HG03558 (cell line): ENCODE measurements around the gene LSP1.
"Not testable (repeated sequence)": the region's sequence is repeated elsewhere in the genome, so short reads cannot be mapped to it uniquely, and the experiment has no call there.

Source experiments
- ATAC-seq: cut with Tn5 transposase; IDR thresholded peaks from one replicate; pipeline ENCODE4 v1.9.1; 2021; ENCODE audit warnings: moderate number of reproducible peaks; ENCODE audit not compliant: unreplicated experiment; ENCODE audit errors: extremely low read depth

The LSP1 gene

DNA sequence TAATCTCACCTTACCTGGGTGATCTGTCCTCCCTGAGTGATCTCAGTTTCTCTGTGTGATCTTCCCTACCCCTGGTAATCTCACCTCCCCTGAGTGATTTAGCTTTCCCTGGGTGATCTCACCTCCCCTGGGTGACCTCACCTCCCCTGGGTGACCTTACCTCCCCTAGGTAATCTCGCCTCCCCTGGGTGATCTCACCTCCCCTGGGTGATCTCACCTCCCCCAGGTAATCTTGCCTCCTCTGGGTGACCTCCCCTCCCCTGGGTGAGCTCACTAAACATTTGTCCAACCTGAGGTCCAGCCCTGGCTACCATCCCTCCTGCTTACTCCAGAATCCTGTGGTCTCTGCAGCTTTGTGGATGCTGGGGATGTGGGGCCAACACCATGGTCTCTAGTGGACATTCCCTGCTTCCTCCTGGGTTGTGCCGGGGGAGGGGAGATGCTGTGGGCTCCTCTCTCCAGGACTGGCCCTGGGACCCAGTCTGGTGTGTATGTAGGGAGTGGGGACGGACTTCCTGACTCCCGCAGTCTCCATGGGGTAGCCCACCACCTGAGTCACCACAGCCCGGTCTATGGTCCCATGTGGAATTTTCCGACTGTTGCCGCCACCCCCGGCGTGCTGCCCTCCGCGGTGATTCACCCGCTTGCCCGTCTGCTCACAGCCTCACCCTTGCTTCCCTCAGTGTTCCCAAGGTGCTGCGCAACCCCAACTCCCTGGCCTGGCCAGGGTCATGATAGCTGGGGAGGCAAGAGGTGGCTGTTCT lies 9.9 kb downstream of the LSP1 start:
- no peak for ATAC-seq

DNA sequence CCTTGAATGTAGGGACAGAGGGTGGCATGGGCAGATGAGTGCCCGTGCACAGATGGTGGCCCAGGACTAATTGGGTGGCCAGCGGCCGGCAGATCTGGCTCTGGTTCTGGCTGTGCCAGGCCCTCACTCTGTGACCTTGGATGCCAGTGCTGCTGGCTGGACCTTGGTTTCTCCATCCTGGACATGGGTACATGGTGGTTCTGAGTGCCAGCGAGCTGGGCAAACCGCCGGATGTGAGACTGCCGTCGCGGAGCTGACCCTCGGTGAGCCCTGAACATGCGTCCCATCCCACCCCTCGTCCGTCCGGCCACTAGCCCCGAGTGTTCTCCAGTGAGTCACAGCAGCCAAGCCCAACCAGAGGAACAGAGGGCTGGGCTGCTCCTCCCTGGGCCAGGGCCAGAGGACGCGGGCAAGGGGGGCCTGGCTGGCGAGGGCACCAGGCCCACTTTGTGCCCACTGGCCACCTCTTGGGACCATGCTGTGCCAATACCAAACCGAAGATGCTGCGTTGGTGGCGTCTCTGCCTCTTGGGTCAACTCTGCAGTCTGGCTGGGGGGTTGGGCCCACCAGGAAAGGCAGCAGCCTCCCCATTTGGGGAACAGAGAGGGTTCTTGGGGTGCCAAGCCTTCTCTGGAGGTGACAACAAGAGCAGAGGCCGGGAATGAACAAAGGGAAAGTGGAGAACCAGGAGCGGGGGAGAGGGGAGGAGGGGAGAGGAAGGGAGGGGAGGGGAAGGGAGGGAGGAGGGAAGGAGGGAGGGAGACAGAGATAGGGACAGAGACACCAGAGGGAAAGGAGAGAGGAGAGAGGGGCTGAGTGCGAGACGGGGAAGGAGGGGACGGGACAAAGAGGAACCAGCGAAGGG lies 10.7 kb downstream of the LSP1 start:
- ATAC-seq, result no peak

DNA sequence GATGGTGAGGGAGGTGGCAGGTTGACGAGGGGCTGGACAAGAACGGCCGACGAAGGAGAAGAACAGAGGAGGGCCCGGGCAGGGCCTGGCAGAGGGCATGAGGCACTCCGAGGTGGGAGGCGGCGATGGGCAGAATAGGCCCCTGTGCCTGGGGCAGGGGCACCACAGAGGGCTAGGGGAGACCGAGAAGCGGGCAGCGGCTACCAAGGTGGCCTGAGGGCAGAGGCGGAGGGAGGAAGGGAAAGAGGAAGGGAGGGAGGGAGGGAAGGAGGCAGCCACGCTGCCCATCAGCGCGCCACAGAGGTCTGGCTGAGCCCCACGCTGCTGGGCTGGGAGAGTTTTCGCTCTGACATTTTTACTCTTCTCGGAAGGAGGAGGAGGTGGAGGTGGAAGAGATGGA lies 11.3 kb downstream of the LSP1 start:
- no peak for ATAC-seq

DNA sequence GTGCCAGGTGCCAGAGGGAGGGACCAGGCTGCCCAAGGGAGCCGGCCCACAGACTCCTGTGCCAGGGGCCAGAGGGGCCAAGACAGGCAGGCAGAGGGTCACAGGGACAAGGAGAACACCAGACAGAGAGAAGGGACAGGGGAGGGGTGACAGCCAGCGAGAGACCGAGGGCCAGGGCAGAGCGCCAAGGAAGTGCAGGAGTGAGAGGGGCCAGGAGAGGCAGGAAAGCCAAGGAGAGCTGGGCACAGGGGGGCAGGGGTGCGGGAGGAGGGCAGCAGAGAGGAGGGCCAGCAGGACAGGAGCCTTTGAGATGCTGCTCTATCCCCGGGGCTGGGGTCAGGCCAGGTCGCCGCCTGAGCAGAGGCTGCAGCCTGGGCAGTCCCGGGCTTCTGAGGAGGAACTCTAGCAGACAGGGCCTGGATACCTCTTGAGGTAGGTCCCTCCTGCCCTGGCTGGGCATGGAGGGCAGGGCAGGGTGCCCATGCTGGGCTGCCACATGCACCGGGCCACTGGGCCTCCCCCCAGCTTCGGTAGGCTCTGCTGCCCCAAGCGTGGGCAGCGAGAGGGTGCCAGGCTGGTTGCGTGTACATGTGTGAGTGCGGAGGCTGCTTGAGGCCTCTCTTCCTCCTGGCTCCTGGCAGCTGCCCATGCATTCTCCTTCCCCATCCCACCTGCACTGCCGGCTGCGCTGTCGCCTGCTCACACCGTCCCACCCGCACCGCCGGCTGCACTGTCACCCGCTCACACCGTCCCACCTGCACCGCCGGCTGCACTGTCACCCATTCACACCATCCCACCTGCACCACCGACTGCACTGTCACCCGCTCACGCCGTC lies 12.2 kb downstream of the LSP1 start:
- ATAC-seq, result no peak

DNA sequence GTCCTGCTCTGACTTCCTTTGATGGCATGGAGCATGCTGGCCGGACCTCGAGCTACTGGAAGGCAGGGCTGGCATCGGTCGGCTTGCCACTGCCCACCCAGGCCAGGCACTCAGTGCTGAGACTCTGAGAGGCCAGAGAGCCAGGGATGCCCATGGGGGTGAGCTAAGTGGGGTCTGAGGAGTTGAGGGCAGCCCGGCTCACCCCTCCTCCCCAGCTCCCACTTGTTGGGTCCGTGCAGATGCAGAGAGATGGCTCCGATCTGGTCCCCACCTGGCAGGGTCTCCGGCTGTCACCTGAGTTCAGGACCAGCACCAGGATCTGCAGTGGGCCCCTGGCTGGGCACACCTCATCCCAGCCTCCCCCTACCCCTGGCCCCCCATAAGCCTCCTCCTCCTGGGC lies 13.3 kb downstream of the LSP1 start:
- ATAC-seq, result no peak

DNA sequence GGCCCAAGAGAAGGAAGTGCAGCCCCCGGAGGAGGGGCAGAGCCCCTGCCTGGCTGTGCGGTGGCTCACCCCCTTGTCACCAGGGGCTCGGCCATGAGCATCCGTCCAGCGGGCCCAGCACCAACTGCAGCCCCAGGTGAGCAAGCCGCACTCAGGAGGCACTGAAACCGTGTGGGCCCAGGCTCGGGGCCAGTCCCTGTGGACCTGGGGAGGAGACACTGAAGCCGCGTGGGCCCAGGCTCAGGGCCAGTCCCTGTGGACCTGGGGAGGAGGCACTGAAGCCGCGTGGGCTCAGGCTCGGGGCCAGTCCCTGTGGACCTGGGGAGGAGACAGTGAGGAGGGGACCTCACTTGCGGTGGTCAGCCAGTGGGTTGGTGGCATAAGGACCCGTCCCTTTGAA lies 13.9 kb downstream of the LSP1 start:
- no peak for ATAC-seq

DNA sequence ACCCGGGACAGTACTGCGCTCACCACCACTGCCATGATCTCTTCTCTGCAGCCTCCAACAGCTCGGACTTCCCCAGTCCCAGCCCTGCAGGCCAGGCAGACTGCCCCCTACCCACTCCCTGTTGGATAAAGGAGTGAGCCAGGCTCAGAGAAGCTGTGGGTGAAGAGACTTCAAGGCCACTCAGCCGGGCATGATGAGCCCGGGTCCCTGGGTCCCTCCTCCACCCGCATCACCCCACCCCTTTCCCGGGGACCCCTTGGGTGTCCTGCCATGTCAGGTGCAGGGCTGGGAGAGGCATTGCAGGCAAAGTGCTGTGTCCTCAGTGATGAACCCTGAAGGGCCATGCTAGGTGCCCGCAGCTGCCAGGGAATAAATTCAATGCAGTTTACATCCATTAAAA lies 14.5 kb downstream of the LSP1 start:
- no peak for ATAC-seq

DNA sequence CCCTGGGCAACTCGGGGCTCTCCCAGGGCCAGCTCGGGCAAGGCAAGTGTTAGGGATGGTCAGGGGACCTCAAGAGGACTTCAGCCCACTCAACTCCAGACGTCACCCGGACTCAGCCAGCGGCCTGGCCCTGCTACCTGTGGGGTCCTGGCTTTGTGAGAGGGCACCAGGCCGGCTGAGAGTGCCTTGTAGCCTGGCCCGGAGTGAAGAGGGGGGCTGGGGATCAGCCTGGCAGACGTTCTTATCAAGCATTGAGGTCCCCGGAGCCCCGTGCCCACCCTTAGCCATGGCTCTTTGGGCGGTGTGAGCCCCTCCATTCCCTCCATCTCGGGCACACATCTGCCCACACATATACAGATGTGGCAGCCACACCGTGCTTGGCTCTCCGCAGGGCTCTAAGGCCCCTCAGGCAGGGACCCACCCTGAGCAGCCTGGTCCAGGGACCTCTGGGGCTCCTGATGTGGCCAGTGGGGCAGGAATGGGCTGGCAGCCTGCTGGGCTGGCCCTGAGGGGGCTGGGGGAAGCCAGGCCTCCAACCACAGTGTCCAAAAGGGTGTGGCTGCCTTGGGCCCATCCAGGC lies 15.3 kb downstream of the LSP1 start:
- ATAC-seq, result no peak

DNA sequence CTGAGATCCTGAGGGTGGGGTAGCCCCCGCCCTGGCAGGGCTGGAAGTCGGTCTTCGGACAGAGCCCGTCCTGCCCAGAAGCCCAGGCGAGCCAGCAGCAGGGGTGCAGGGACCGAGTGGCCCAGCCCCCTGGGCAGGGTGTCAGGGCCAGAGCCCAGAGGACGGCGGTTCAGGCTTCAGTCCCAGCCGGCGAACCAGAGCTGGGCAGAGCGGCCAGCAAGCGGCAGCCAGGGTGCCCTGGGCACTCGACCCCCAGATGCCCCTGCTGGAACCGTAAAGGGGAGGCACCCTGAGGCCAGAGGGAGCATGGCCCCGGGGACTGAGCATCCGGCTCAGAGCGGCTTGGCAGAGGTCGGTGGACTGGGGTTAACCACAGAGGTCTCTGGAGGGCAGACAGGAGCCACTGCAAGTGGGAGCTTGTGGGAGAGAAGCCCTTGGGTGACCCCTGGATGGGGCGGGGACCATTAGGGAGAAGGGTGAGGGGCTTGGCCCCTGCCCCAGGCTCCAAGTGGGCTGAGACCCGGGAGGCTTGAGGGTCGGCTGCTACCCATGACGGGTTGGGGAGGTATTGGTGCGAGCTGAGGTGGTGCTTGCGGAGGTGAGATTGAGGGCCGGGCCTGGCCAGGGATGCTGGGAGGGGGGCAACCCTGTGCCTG lies 15.9 kb downstream of the LSP1 start:
- no peak for ATAC-seq

DNA sequence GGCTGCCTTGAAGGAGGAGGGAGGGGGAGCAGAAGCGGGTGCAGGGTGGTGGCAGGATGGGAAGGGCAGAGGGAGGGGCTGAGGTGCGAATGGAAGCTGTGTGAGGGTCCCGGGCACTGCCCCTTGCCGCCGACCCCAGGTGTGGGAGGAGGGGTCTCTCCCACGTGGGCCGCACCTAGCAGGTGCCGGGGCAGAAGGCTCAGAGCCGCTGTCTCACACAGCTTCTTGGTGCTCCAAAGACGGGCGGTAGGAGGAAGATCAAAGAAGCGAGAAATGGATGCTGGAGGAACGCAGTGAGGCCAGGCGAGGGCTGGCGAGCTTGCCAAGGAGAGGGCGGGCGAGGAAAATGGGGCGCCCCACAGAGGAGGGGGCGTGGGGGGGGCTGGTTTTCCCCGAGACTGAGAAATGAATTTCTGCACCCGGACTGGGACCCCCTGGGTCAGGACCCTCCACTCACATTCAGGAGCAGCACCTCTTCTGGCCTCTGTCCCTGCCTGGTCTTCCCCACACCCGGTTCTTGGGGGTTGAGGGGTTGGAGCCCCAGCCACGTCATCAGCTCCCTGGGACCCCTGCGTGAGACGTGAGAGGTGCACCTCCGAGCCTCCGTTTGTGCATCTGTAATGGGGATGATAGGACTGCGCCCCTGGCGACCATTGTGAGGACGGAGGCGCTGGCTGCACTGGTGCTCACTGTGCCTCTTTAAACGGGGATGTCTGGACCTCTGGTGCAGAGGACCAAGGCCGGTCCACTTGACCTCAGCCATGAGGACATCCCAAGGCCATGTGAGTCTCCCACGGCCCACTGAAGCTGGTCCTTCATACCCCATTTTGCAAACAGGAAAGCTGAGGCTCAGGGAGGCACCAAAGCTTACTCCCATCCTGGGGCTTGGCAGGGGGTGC lies 16.8 kb downstream of the LSP1 start:
- no peak for ATAC-seq

DNA sequence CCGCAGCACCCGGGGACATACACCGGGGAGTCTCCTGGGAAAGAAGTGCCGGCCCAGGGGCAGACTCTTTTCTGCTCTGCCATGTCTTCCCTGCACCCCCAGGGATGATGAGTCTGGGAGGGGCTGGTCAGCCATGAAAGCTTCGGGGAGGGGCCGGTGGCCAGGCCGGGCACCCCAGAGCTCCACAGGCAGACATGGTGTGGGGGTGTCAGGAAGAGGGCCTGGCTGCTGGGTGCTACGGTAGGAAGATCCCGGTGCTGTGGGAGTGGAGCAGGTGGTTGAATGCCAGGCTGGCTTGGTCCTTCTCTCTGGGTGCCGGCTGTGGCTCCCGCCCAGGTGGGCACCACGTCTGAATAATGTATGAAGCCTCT lies 17.4 kb downstream of the LSP1 start:
- ATAC-seq, result no peak

DNA sequence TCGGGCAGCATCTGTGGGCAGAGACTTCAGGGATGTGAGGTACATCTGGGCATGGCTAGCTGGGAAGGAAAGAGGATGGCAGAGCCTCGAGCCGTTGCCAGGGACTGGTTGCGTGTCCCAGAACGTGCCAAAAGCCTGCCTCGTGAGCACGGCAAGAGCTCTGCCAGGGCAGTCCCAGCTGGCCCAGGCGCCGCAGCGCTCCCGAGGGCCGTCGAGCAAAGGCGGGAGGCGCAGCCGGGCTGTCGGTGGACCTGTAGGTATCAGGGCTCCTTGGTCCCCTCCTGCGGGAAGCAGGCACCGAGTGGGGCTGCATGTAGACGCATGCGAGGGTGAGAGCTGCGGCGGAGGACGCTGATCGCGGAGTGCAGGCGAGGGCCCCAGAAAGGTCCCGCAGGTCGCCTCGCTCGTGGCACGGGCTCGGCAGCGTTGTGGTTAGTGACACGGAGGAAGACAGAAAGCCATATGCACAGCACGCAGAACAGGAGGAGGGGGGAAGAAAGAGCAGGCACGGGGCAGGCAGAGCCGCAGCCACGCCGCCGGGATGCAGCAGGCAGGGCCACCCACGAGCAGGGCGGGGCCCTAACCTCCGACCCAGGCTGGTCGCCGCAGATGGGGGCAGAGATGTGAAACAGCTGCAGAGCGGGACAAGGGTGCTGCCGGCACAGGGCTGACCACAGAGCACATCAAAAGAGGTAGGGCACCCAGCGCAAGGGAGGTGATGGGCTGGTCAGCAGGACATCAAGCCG lies 18.0 kb downstream of the LSP1 start:
- no peak for ATAC-seq

DNA sequence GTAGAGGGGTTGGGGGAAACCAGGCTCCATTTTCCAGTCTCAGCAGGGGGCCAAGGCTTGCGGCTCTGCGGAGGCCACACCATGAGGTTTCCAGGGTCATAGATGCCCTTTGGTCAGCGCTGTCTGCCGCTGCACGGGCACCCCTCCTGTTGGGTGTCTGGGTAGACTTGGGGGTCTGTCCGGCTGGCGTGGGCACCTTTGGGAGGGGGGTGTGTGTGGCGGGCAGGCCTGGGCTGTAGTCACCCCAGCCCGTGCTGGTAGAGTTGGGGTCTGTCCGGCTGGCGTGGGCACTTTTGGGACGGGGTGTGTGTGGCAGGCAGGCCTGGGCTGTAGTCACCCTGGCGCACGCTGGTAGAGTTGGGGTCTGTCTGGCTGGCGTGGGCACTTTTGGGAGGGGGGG lies 18.6 kb downstream of the LSP1 start:
- ATAC-seq, result no peak

DNA sequence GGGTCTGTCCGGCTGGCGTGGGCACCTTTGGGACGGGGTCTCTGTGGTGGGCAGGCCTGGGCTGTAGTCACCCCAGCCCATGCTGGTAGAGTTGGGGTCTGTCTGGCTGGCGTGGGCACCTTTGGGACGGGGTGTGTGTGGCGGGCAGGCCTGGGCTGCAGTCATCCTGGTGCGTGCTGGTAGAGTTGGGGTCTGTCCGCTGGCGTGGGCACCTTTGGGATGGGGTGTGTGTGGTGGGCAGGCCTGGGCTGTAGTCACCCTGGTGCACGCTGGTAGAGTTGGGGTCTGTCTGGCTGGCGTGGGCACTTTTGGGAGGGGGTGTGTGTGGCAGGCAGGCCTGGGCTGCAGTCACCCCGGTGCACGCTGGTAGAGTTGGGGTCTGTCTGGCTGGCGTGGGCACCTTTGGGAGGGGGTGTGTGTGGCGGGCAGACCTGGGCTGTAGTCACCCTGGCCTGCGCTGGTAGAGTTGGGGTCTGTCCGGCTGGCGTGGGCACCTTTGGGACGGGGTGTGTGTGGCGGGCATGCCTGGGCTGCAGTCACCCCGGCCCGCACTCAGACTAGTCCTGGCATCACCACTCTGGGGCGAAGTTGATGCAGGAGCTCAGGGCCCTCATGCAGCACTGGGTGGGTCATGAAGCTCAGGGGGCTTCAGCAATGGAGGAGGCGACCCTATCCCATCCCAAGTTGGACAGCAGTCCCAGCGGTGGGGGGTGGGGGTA lies 19.5 kb downstream of the LSP1 start:
- ATAC-seq, result no peak

DNA sequence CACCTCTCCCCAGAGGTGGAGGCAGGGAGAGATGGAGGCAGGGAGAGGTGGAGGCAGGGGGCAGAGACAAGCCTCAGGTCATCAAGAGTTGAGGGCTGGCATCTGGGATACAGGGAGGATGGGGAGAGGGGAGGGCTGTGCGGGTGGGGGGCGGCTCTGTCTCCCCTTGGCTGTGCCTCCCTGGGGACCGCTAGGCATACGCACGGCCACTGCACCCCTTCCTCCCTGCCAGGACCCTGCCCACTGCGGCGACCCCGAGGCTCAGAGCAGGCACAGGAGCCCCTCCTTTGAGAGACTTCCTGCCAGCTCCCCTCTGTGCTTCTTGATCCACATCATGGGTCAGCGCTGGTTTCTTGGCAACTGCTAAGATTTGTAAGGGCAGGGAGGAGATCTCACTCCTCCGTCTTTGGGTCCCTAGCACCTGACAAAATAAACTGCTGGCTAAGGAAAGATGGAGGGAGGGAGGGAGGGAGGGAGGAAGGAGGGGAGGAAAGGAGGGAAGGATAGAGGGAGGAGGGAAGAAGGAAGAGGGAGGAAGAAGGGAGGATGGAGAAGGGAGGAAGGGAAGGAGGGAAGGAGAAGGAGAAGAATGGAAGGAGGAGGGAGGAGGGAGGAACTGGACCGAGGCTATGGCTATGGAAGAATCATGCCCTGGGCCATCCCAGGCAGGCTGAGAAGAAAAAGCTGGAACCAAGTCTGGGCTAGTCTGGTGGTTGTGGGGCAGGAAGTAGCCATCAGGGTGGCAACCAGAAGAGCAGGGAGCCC lies 20.3 kb downstream of the LSP1 start:
- no peak for ATAC-seq

DNA sequence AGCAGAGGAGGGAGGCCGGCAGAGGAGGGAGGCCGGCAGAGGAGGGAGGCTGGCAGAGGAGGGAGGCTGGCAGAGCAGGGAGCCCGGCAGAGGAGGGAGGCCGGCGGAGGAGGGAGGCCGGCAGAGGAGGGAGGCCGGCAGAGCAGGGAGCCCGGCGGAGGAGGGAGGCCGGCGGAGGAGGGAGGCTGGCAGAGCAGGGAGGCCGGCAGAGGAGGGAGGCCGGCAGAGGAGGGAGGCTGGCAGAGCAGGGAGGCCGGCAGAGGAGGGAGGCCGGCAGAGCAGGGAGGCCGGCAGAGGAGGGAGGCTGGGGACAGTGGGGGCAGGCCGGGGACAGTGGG lies 20.9 kb downstream of the LSP1 start:
- ATAC-seq, result not testable (repeated sequence)

DNA sequence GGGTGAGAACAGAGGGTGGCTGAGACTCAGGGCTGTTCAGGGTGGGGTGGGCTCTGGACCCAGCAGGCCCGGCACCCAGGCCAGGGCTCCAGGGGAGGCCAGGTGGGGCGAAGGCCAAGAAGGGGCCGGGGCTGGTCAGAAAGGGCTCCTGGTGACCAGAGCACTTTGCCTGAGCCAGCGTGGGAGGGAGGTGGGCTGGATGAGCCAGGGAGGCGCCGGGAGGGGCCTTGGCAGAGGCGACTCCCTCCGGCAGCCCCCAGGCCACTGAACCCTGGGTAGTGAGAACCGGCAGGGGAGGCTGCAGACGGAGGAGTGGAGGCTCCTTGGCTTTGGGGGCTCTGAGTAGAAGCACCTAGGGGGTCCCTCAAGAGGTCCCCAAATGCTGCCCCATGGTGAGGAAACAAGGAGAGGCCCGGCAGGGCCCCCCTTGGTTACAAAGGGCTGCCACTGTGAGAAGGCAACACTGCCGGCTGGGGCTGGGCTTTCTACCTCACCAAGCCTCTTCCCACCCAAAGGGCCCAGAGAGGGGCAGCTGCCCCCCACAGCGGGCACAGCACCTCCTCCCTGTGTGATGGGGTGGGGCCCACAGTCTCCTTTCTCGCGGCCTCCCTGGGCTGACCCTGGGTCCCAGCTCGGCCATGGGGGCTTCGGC lies 21.7 kb downstream of the LSP1 start:
- not testable (repeated sequence) for ATAC-seq
